ENCODE data around the gene LRP1-AS. TPM values are rescaled to one million over a fixed set of nuclear protein-coding genes. Genes with fewer than 3 reads are reported as not detected.
A peak's percentile ranks its signal among the peaks of the same experiment; 100 is the strongest.

The LRP1-AS gene
- total and polyA plus RNA-seq, 4 donors = not detected

GRCh38 chr12:57153415-57153997, 6.1 kb upstream of the LRP1-AS start:
- Histone ChIP-seq H3K4me1 (ENCODE audit: control insufficient read depth in 1 of 2, insufficient read depth in 2 of 2, low read length in 2 of 2) (peaks cover 0 to 8% of the 10 kb centered on the region in 2 donors), H3K4me3 (ENCODE audit: low read length in 2 of 2) (no peak overlapping the region), H3K36me3 (ENCODE audit: control insufficient read depth in 1 of 2, insufficient read depth in 2 of 2, low read length in 1 of 2) (peaks cover 0 to 10% of the 10 kb centered on the region in 2 donors), H3K27me3 (ENCODE audit: control insufficient read depth in 1 of 2, insufficient read depth in 2 of 2, low read length in 1 of 2) (no peaks in the 10 kb centered on the region), H3K27ac (ENCODE audit: low read depth in 1 of 2, low read length in 2 of 2) (peak overlapping the region; percentile 71 to 91), H3K9me3 (ENCODE audit: control insufficient read depth, low read length) (no peaks in the 10 kb centered on the region)
- 80 to 82% methylated on average over 1 of the region's 1 CpG for WGBS, 2 donors
- ATAC-seq (ENCODE audit: low FRiP score) (no peak), DNase-seq (no peak)
- intact Hi-C loops (cut with DNase I) = loop anchor here in 1 of 2 donors (2.0 kb wide), 1 partner anchor 21 kb away; no protein-coding TSS in a partner anchor

- 9 to 11% methylated on average over 4 of the region's 4 CpGs for WGBS, 2 donors
- H3K9me3 ChIP-seq (ENCODE audit: control insufficient read depth, low read length) = no peaks in the 10 kb centered on the region
- ATAC-seq (ENCODE audit: low FRiP score) = peak; percentile 45
- H3K36me3 ChIP-seq (ENCODE audit: control insufficient read depth in 1 of 2, insufficient read depth in 2 of 2, low read length in 1 of 2) = peaks cover 0 to 10% of the 10 kb centered on the region in 2 donors
- H3K27me3 ChIP-seq (ENCODE audit: control insufficient read depth in 1 of 2, insufficient read depth in 2 of 2, low read length in 1 of 2) = no peaks in the 10 kb centered on the region
- no peak overlapping the region for H3K4me3 ChIP-seq (ENCODE audit: low read length in 2 of 2)
- H3K27ac ChIP-seq (ENCODE audit: low read depth in 1 of 2, low read length in 2 of 2) = peak overlapping the region; percentile 54 to 91
- peaks cover 0 to 8% of the 10 kb centered on the region in 2 donors for H3K4me1 ChIP-seq (ENCODE audit: control insufficient read depth in 1 of 2, insufficient read depth in 2 of 2, low read length in 2 of 2)
- intact Hi-C loops (cut with DNase I) = loop anchor here in 1 of 2 donors (2.0 kb wide), 1 partner anchor 22 kb away; no protein-coding TSS in a partner anchor
- peak in 1 of 2 donors; percentile 82 for DNase-seq
These were observed 5.2 kb upstream of the LRP1-AS start for GRCh38 chr12:57152639-57153038.

- Histone ChIP-seq H3K27me3 (ENCODE audit: control insufficient read depth in 1 of 2, insufficient read depth in 2 of 2, low read length in 1 of 2) (no peaks in the 10 kb centered on the region), H3K36me3 (ENCODE audit: control insufficient read depth in 1 of 2, insufficient read depth in 2 of 2, low read length in 1 of 2) (peaks cover 0 to 10% of the 10 kb centered on the region in 2 donors), H3K27ac (ENCODE audit: low read depth in 1 of 2, low read length in 2 of 2) (peak overlapping the region; percentile 54 to 91), H3K4me3 (ENCODE audit: low read length in 2 of 2) (no peak overlapping the region), H3K9me3 (ENCODE audit: control insufficient read depth, low read length) (no peaks in the 10 kb centered on the region), H3K4me1 (ENCODE audit: control insufficient read depth in 1 of 2, insufficient read depth in 2 of 2, low read length in 2 of 2) (peaks cover 0 to 8% of the 10 kb centered on the region in 2 donors)
- DNase-seq = peak in 1 of 2 donors; percentile 86
- WGBS, 2 donors = 2 to 7% methylated on average over 17 of the region's 17 CpGs
- intact Hi-C loops (cut with DNase I) = loop anchor here in 1 of 2 donors (2.0 kb wide), 1 partner anchor 23 kb away; no protein-coding TSS in a partner anchor
- ATAC-seq (ENCODE audit: low FRiP score) = no peak
These were observed 4.6 kb upstream of the LRP1-AS start for GRCh38 chr12:57151741-57152630.

- no peaks in the 10 kb centered on the region for H3K9me3 ChIP-seq (ENCODE audit: control insufficient read depth, low read length)
- intact Hi-C loops (cut with DNase I) = no loop called here
- no peaks in the 10 kb centered on the region for H3K27me3 ChIP-seq (ENCODE audit: control insufficient read depth in 1 of 2, insufficient read depth in 2 of 2, low read length in 1 of 2)
- no peak for DNase-seq
- no peak for ATAC-seq (ENCODE audit: low FRiP score)
- peaks cover 0 to 8% of the 10 kb centered on the region in 2 donors for H3K4me1 ChIP-seq (ENCODE audit: control insufficient read depth in 1 of 2, insufficient read depth in 2 of 2, low read length in 2 of 2)
- peaks cover 0 to 4% of the 10 kb centered on the region in 2 donors for H3K36me3 ChIP-seq (ENCODE audit: control insufficient read depth in 1 of 2, insufficient read depth in 2 of 2, low read length in 1 of 2)
- peak overlapping the region in 1 of 2 donors; percentile 91 for H3K27ac ChIP-seq (ENCODE audit: low read depth in 1 of 2, low read length in 2 of 2)
- H3K4me3 ChIP-seq (ENCODE audit: low read length in 2 of 2) = no peak overlapping the region
- 89 to 93% methylated on average over 6 of the region's 6 CpGs for WGBS, 2 donors
These were observed 3.1 kb upstream of the LRP1-AS start for GRCh38 chr12:57150400-57151000.

GRCh38 chr12:57149245-57149900, 2.0 kb upstream of the LRP1-AS start:
- ATAC-seq (ENCODE audit: low FRiP score) (peak; percentile 82), DNase-seq (peak; percentile 88 to 90)
- no peak overlapping the region for H3K4me3 ChIP-seq (ENCODE audit: low read length in 2 of 2)
- H3K36me3 ChIP-seq (ENCODE audit: control insufficient read depth in 1 of 2, insufficient read depth in 2 of 2, low read length in 1 of 2) = peaks cover 0 to 9% of the 10 kb centered on the region in 2 donors
- H3K27me3 ChIP-seq (ENCODE audit: control insufficient read depth in 1 of 2, insufficient read depth in 2 of 2, low read length in 1 of 2) = no peaks in the 10 kb centered on the region
- H3K27ac ChIP-seq (ENCODE audit: low read depth in 1 of 2, low read length in 2 of 2) = peak overlapping the region; percentile 43 to 68
- peaks cover 0 to 8% of the 10 kb centered on the region in 2 donors for H3K4me1 ChIP-seq (ENCODE audit: control insufficient read depth in 1 of 2, insufficient read depth in 2 of 2, low read length in 2 of 2)
- intact Hi-C loops (cut with DNase I) = loop anchor here in 1 of 2 donors (2.0 kb wide), 1 partner anchor 17 kb away; no protein-coding TSS in a partner anchor
- 29 to 31% methylated on average over 13 of the region's 13 CpGs for WGBS, 2 donors
- H3K9me3 ChIP-seq (ENCODE audit: control insufficient read depth, low read length) = no peaks in the 10 kb centered on the region

GRCh38 chr12:57148469-57149244, 1.2 kb upstream of the LRP1-AS start:
- peaks cover 0 to 6% of the 10 kb centered on the region in 2 donors for H3K36me3 ChIP-seq (ENCODE audit: control insufficient read depth in 1 of 2, insufficient read depth in 2 of 2, low read length in 1 of 2)

GRCh38 chr12:57146092-57146491, 1.3 kb downstream of the LRP1-AS start:
- intact Hi-C loops (cut with DNase I) = no loop called here
- peak overlapping the region in 1 of 2 donors; percentile 9 for H3K27ac ChIP-seq (ENCODE audit: low read depth in 1 of 2, low read length in 2 of 2)
- no peak overlapping the region for H3K4me3 ChIP-seq (ENCODE audit: low read length in 2 of 2)
- H3K9me3 ChIP-seq (ENCODE audit: control insufficient read depth, low read length) = no peaks in the 10 kb centered on the region
- H3K36me3 ChIP-seq (ENCODE audit: control insufficient read depth in 1 of 2, insufficient read depth in 2 of 2, low read length in 1 of 2) = peaks cover under 1 to 14% of the 10 kb centered on the region in 2 donors
- DNase-seq = no peak
- ATAC-seq (ENCODE audit: low FRiP score) = no peak
- 34 to 47% methylated on average over 2 of the region's 2 CpGs for WGBS, 2 donors
- H3K4me1 ChIP-seq (ENCODE audit: control insufficient read depth in 1 of 2, insufficient read depth in 2 of 2, low read length in 2 of 2) = no peaks in the 10 kb centered on the region
- H3K27me3 ChIP-seq (ENCODE audit: control insufficient read depth in 1 of 2, insufficient read depth in 2 of 2, low read length in 1 of 2) = no peaks in the 10 kb centered on the region

More at GRCh38 chr12:57148469-57149244, 1.2 kb upstream of the LRP1-AS start:
- whole genome bisulfite sequencing, 2 donors = 10 to 16% methylated on average over 4 of the region's 4 CpGs
- Histone ChIP-seq H3K27me3 (ENCODE audit: control insufficient read depth in 1 of 2, insufficient read depth in 2 of 2, low read length in 1 of 2) (no peaks in the 10 kb centered on the region), H3K9me3 (ENCODE audit: control insufficient read depth, low read length) (no peaks in the 10 kb centered on the region), H3K27ac (ENCODE audit: low read depth in 1 of 2, low read length in 2 of 2) (peak overlapping the region; percentile 43 to 68), H3K4me3 (ENCODE audit: low read length in 2 of 2) (no peak overlapping the region), H3K4me1 (ENCODE audit: control insufficient read depth in 1 of 2, insufficient read depth in 2 of 2, low read length in 2 of 2) (peaks cover 0 to 8% of the 10 kb centered on the region in 2 donors)
- DNase-seq = peak in 1 of 2 donors; percentile 88
- ATAC-seq (ENCODE audit: low FRiP score) = peak; percentile 68
- intact Hi-C loops (cut with DNase I) = loop anchor here in 1 of 2 donors (2.0 kb wide), 1 partner anchor 16 kb away; no protein-coding TSS in a partner anchor

All from aorta (tissue), 5 donors.